ENCODE results near the gene NBPF26. TPM values are rescaled to one million over a fixed set of nuclear protein-coding genes. Genes with fewer than 3 reads are reported as not detected.
A peak's percentile ranks its signal among the peaks of the same experiment; 100 is the strongest.
"Not testable (repeated sequence)": the region's sequence is repeated elsewhere in the genome, so short reads cannot be mapped to it uniquely, and the experiment has no call there.

NBPF26 gene
- polyA plus RNA-seq, 2 donors = 9.3 to 14.3 TPM

DNA sequence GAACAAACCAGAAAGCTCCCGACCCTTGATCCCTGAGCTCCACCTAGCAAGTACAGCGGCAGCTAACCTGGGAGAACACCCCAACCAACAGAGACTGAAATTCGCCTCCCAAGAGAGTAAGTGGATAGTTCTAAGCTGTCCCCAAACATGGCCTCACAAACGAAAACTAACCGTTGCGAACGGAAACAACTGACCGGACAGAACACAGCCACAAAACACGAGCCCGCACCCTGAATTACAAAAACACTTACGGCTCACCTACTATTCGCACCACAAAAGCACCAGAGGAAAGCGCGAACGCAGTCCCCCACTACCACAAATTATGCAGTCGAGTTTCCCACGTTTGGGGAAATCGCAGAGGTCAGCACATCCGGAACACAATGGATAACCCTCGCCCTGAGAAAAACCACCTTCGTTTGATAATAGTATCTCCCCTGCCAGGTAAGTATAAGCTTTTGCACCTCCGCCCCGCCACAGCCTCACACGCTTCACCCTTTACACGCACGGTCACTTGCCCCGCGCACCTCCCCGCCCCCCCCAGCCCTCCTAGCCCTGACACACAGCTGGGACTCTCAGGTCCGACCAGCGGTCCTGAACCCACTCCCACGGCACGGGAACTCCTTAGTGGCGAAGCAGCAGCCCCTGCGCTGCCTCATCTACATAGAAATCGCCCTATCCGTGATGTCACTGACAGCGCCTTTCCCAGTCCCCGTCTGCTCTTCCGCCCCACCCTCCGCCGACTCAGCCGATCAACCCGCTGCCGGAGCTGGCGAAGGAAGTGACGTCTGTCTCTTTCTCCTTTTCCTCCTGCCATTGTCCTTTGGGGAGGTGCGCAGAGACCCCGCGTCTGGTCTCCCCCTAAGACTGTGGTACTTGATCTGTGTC is 127.0 kb downstream of the NBPF26 start:
- H3K4me3 ChIP-seq (ENCODE audit: low read depth in 1 of 2, low read length in 2 of 2) = peak overlapping the region; percentile 39 to 42
- not testable (repeated sequence) for H3K4me1 ChIP-seq (ENCODE audit: control insufficient read depth in 2 of 2, insufficient read depth in 2 of 2, low read length in 1 of 2); H3K36me3 ChIP-seq (ENCODE audit: control insufficient read depth in 2 of 2, insufficient read depth in 2 of 2, low read length in 1 of 2); H3K9me3 ChIP-seq (ENCODE audit: control insufficient read depth in 2 of 2, insufficient read depth in 1 of 2, low read depth in 1 of 2, low read length in 1 of 2); H3K27me3 ChIP-seq (ENCODE audit: control insufficient read depth in 1 of 2, insufficient read depth in 2 of 2, low read length in 2 of 2)
- H3K27ac ChIP-seq (ENCODE audit: low read depth in 2 of 2, low read length in 1 of 2) = peak overlapping the region; percentile 66 to 89
- 1% methylated on average over 32 to 50 of the region's 50 CpGs for WGBS, 2 donors

DNA sequence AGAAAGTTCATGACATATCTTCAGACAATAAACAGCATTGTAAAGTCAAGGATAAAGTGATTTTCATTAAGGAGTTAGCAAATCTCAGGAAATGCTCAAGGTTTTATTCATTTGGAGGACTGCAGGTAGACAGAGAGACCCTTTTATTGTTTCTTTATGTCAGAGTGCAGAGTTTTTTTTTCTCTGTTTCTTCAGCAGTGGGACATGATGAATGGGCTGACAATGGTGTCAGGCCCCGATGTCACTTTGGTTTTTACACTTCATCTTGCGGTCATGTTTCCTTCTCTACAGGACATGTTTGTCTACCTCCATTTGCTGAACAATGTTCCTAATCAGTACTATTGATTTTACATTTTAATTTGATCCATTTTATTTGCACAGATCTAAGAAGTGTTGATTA is 134.4 kb downstream of the NBPF26 start:
- H3K36me3 ChIP-seq (ENCODE audit: control insufficient read depth in 2 of 2, insufficient read depth in 2 of 2, low read length in 1 of 2); H3K27me3 ChIP-seq (ENCODE audit: control insufficient read depth in 1 of 2, insufficient read depth in 2 of 2, low read length in 2 of 2); H3K27ac ChIP-seq (ENCODE audit: low read depth in 2 of 2, low read length in 1 of 2); H3K9me3 ChIP-seq (ENCODE audit: control insufficient read depth in 2 of 2, insufficient read depth in 1 of 2, low read depth in 1 of 2, low read length in 1 of 2); H3K4me1 ChIP-seq (ENCODE audit: control insufficient read depth in 2 of 2, insufficient read depth in 2 of 2, low read length in 1 of 2); H3K4me3 ChIP-seq (ENCODE audit: low read depth in 1 of 2, low read length in 2 of 2): not testable (repeated sequence)
- 62 to 71% methylated on average over 1 to 2 of the region's 2 CpGs for WGBS, 2 donors

DNA sequence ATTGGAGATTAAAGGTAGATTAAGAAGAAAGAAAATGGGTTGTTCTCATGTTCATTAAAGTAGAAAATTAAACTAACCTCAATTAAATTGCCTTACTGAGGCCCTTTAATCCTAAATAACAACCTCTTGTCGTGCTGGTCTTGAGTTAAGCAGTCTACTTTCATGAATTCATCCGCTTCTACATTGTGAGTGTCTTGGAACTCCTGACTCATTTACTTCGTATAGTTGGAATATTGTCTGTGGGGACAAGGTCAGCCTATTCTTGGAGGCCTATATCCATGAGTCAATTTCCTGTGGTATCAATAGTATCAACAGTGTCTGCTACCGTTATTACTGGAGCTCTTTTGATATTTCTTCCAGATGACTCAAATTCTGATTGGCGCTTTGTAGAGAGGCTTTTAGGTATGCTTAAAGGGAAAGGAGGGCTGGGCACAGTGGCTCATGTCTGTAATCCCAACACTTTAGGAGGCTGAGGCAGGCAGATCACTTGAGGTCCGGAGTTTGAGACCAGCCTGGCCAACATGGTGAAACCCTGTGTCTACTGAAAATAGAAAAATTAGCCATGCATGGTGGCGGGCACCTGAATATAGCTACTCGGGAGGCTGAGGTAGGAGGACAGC is 136.0 kb downstream of the NBPF26 start:
- H3K27me3 ChIP-seq (ENCODE audit: control insufficient read depth in 1 of 2, insufficient read depth in 2 of 2, low read length in 2 of 2); H3K4me1 ChIP-seq (ENCODE audit: control insufficient read depth in 2 of 2, insufficient read depth in 2 of 2, low read length in 1 of 2): not testable (repeated sequence)

DNA sequence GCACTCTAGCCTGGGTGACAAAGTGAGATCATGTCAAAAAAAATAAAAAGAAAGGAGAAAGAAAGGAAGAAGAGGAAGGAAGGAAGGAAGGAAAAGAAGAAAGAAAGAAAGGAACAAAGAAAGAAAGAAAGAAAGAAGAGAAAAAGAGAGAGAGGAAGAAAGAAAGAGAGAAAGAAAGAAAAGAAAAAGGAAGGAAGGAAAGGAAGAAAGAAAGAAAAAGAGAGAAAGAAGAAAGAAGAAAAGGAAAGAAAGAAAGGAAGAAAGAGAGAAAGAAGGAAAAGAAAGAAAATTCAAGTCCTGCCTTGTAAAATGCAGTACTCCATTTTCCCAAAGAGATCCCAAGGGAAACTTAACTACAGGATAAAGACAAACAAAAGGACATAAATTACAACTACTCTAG is 154.5 kb downstream of the NBPF26 start:
- H3K4me1 ChIP-seq (ENCODE audit: control insufficient read depth in 2 of 2, insufficient read depth in 2 of 2, low read length in 1 of 2); H3K4me3 ChIP-seq (ENCODE audit: low read depth in 1 of 2, low read length in 2 of 2); H3K36me3 ChIP-seq (ENCODE audit: control insufficient read depth in 2 of 2, insufficient read depth in 2 of 2, low read length in 1 of 2); H3K27ac ChIP-seq (ENCODE audit: low read depth in 2 of 2, low read length in 1 of 2); H3K9me3 ChIP-seq (ENCODE audit: control insufficient read depth in 2 of 2, insufficient read depth in 1 of 2, low read depth in 1 of 2, low read length in 1 of 2); H3K27me3 ChIP-seq (ENCODE audit: control insufficient read depth in 1 of 2, insufficient read depth in 2 of 2, low read length in 2 of 2): not testable (repeated sequence)

More for the DNA sequence above, 136.0 kb downstream of the NBPF26 start:
- not testable (repeated sequence) for H3K27ac ChIP-seq (ENCODE audit: low read depth in 2 of 2, low read length in 1 of 2); H3K4me3 ChIP-seq (ENCODE audit: low read depth in 1 of 2, low read length in 2 of 2); H3K9me3 ChIP-seq (ENCODE audit: control insufficient read depth in 2 of 2, insufficient read depth in 1 of 2, low read depth in 1 of 2, low read length in 1 of 2); H3K36me3 ChIP-seq (ENCODE audit: control insufficient read depth in 2 of 2, insufficient read depth in 2 of 2, low read length in 1 of 2)
- 66 to 78% methylated on average over 3 of the region's 8 CpGs for WGBS, 2 donors

DNA sequence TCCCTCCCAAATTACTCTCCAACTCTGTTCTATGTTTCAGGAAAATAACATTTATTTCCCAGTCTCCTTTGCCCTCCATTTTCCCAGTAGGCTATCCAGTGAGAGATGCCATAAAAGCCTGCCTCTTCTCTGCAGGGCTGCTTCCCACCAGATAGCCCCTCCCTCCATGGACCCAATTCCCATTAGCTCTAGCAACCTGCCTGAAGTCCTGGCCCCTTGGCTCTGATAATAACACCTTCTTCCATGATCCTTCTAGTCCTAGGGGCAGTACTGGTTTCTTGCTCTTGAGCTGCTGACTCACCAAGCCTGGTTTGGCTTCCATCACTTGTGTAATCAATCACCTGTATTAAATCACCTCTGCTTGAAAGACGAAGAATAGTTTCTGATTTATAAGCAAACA is 156.3 kb downstream of the NBPF26 start:
- not testable (repeated sequence) for H3K9me3 ChIP-seq (ENCODE audit: control insufficient read depth in 2 of 2, insufficient read depth in 1 of 2, low read depth in 1 of 2, low read length in 1 of 2); H3K27me3 ChIP-seq (ENCODE audit: control insufficient read depth in 1 of 2, insufficient read depth in 2 of 2, low read length in 2 of 2); H3K36me3 ChIP-seq (ENCODE audit: control insufficient read depth in 2 of 2, insufficient read depth in 2 of 2, low read length in 1 of 2); H3K4me1 ChIP-seq (ENCODE audit: control insufficient read depth in 2 of 2, insufficient read depth in 2 of 2, low read length in 1 of 2); H3K27ac ChIP-seq (ENCODE audit: low read depth in 2 of 2, low read length in 1 of 2); H3K4me3 ChIP-seq (ENCODE audit: low read depth in 1 of 2, low read length in 2 of 2)
- WGBS, 2 donors = 38% methylated on average over 1 of the region's 1 CpG; no CpG with 5 or more reads in 1 of the 2 donors

DNA sequence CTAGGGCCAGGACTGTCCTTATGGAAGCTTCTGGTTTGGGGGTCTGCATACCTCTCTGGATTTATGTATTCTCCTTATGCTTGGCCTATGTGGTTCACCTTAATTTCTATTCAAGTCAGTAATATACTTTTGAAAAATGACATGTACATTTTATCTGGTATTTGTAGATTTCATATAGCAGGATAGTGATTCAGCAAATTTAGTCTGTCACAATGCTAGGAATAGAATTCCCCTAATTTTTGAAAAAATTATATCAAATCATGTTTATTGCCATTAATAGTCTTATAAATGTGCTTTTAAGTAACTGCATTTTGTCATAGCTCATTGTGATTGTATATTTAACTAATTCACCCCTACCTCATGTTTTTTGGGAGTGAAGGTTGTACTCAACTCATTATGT is 158.2 kb downstream of the NBPF26 start:
- not testable (repeated sequence) for H3K4me3 ChIP-seq (ENCODE audit: low read depth in 1 of 2, low read length in 2 of 2); H3K27ac ChIP-seq (ENCODE audit: low read depth in 2 of 2, low read length in 1 of 2); H3K27me3 ChIP-seq (ENCODE audit: control insufficient read depth in 1 of 2, insufficient read depth in 2 of 2, low read length in 2 of 2); H3K4me1 ChIP-seq (ENCODE audit: control insufficient read depth in 2 of 2, insufficient read depth in 2 of 2, low read length in 1 of 2); H3K9me3 ChIP-seq (ENCODE audit: control insufficient read depth in 2 of 2, insufficient read depth in 1 of 2, low read depth in 1 of 2, low read length in 1 of 2); H3K36me3 ChIP-seq (ENCODE audit: control insufficient read depth in 2 of 2, insufficient read depth in 2 of 2, low read length in 1 of 2)

Other genes with a start within 250 kb of the NBPF26 start
- not detected for gene PPIAL4A, start 165.8 kb downstream of the NBPF26 start, polyA plus RNA-seq